ENCODE measurements around the gene PRL. TPM values are rescaled to one million over a fixed set of nuclear protein-coding genes. Genes with fewer than 3 reads are reported as not detected.

PRL gene
- total RNA-seq, 1 experiment from 2014 or later = not detected

- H3K36me3 Mint-ChIP-seq (ENCODE audit: insufficient read depth in 1 of 3, low read depth in 3 of 3) = peaks cover 0 to 11% (median 0%) of the 10 kb centered on the region in 3 experiments; a peak in 3 of 7 replicates
- H3K23ac ChIP-seq (ENCODE audit: insufficient read length, low read depth, low read length) = no peak overlapping the region
- H3K27ac Mint-ChIP-seq = peak overlapping the region in 1 of 3 experiments; percentile 60; a peak in 1 of 7 replicates
- H3K14ac ChIP-seq (ENCODE audit: insufficient read depth, low read length) = no peak overlapping the region
- H3K4me1 ChIP-seq (ENCODE audit: insufficient read depth, low read length) = peaks cover 8% of the 10 kb centered on the region; the same call in 1 of the 2 replicates
- H2BK12ac ChIP-seq (ENCODE audit: insufficient read length, low read depth, low read length) = no peak overlapping the region
- no peak overlapping the region for H3K56ac ChIP-seq (ENCODE audit: insufficient read length, low read depth, low read length)
- H4K91ac ChIP-seq (ENCODE audit: insufficient read length, low read depth, low read length) = no peak overlapping the region
- H2BK20ac ChIP-seq (ENCODE audit: low read depth, low read length, poor library complexity, severe bottlenecking) = no peak overlapping the region
- peaks cover 3% of the 10 kb centered on the region for H3K23me2 ChIP-seq (ENCODE audit: insufficient read length, low read depth, low read length, poor library complexity, severe bottlenecking)
- H3K4me1 Mint-ChIP-seq = peaks cover 50 to 56% of the 10 kb centered on the region in 2 experiments
- H4K8ac ChIP-seq (replicated peaks; ENCODE audit: insufficient read length, low read depth, low read length) = no peak overlapping the region
- no peaks in the 10 kb centered on the region for H3K9me3 ChIP-seq (ENCODE audit: control insufficient read depth, low read depth, low read length)
- no peaks in the 10 kb centered on the region for H4K20me1 ChIP-seq (ENCODE audit: control insufficient read depth, insufficient read depth, insufficient read length)
- no peak overlapping the region for H3K4me2 ChIP-seq (ENCODE audit: insufficient read depth, insufficient read length, low read length)
- H3T11ph ChIP-seq (ENCODE audit: low read length) = no peak overlapping the region
- no peak overlapping the region for H2AFZ ChIP-seq (ENCODE audit: low read length)
- no peak overlapping the region for H2BK120ac ChIP-seq (ENCODE audit: low read depth, low read length, poor library complexity, severe bottlenecking)
- no CpG with 5 or more reads among the region's 6 CpGs for WGBS (ENCODE audit: extremely low coverage, insufficient read length, low lambda C conversion rate)
- H2AK5ac ChIP-seq (ENCODE audit: insufficient read length, low read length) = no peak overlapping the region
- DNase-seq = no peak
- H3K27ac ChIP-seq (ENCODE audit: insufficient read length, low read depth, low read length) = no peak overlapping the region
- H3K9ac ChIP-seq (ENCODE audit: extremely low read depth, insufficient read length, low read length) = no peak overlapping the region
- no peak overlapping the region for H2BK5ac ChIP-seq (ENCODE audit: insufficient read length, low read length)
- TF ChIP-seq, protein P1, sequence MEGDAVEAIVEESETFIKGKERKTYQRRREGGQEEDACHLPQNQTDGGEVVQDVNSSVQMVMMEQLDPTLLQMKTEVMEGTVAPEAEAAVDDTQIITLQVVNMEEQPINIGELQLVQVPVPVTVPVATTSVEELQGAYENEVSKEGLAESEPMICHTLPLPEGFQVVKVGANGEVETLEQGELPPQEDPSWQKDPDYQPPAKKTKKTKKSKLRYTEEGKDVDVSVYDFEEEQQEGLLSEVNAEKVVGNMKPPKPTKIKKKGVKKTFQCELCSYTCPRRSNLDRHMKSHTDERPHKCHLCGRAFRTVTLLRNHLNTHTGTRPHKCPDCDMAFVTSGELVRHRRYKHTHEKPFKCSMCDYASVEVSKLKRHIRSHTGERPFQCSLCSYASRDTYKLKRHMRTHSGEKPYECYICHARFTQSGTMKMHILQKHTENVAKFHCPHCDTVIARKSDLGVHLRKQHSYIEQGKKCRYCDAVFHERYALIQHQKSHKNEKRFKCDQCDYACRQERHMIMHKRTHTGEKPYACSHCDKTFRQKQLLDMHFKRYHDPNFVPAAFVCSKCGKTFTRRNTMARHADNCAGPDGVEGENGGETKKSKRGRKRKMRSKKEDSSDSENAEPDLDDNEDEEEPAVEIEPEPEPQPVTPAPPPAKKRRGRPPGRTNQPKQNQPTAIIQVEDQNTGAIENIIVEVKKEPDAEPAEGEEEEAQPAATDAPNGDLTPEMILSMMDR (conservative IDR thresholded peaks at IDR 0.05) = no peak
- H3K27me3 Mint-ChIP-seq (ENCODE audit: low read depth) = no peaks in the 10 kb centered on the region
- no peak overlapping the region for H4K5ac ChIP-seq (ENCODE audit: insufficient read length, low read depth, low read length)
- peaks cover 0 to 4% of the 10 kb centered on the region in 2 experiments; a peak in 2 of 5 replicates for H3K9me3 Mint-ChIP-seq
- no peak overlapping the region for H3K4ac ChIP-seq (ENCODE audit: low read depth, low read length)
- H3K79me2 ChIP-seq (ENCODE audit: insufficient read depth, low read length) = no peaks in the 10 kb centered on the region
- no peak overlapping the region for H3K18ac ChIP-seq (ENCODE audit: insufficient read length, low read depth, low read length)
- H3K27me3 ChIP-seq (ENCODE audit: insufficient read depth, low read length) = no peaks in the 10 kb centered on the region
- H3K4me3 Mint-ChIP-seq = no peak overlapping the region
- H3K79me1 ChIP-seq (ENCODE audit: insufficient read depth, low read depth, low read length, poor library complexity, severe bottlenecking) = no peaks in the 10 kb centered on the region
- H2BK15ac ChIP-seq (ENCODE audit: low read depth, low read length) = no peak overlapping the region
Measured at GRCh38 chr6:22248513-22249308, 48.1 kb downstream of the PRL start.

Measured in H9 (cell line).